ENCODE results near the gene TAGLN3. TPM values are rescaled to one million over a fixed set of nuclear protein-coding genes. Genes with fewer than 3 reads are reported as not detected.

TAGLN3 gene
- total and polyA plus RNA-seq, 2 donors (not counting 3 experiments of a cell fraction or from before 2014, with no cell fraction given), result not detected

DNA sequence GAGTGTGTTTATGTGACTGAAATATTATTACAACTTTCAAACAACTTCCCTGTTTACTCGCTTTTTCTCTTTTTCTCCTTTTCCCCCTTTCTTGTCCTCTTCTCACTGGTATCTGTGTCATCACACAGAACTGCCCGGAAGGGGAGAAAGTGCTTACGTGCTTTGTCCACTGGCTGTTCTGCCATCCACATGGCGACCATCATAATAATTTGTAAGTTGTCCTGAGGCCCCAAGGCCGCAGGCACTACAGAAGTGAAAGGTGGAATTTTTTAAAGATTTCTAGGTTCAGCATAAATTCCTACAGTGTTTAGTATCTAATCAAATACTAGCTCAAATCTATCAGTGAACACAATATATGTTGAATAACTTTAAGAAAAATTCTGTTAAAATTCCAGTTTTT, 46.6 kb upstream of the TAGLN3 start:
- Histone ChIP-seq H2AFZ (ENCODE audit: low read depth, low read length) (no peak overlapping the region), H3K4me1 (ENCODE audit: control insufficient read depth, extremely low read depth, insufficient read depth, low read length) (peaks cover 21% of the 10 kb centered on the region), H3K9ac (replicated peaks; ENCODE audit: extremely low read depth, insufficient read depth, low read length) (no peak overlapping the region), H3K4me2 (ENCODE audit: insufficient read depth, low read length) (no peak overlapping the region), H3K27me3 (ENCODE audit: control insufficient read depth in 2 of 2, insufficient read depth in 2 of 2, low read length in 2 of 2) (no peaks in the 10 kb centered on the region), H3K36me3 (ENCODE audit: control insufficient read depth in 2 of 2, extremely low read depth in 1 of 2, insufficient read depth in 2 of 2, low read length in 2 of 2) (peaks cover 7 to 15% of the 10 kb centered on the region in 2 experiments), H3K4me3 (replicated peaks in 1 of 3; ENCODE audit: insufficient read depth in 1 of 3, low read depth in 1 of 3, low read length in 3 of 3) (no peak overlapping the region), H3K27ac (ENCODE audit: insufficient read depth, low read depth, low read length) (no peak overlapping the region), H3K79me2 (ENCODE audit: control insufficient read depth, insufficient read depth, low read length) (no peaks in the 10 kb centered on the region), H3K9me1 (replicated peaks; ENCODE audit: control insufficient read depth, extremely low read depth, insufficient read depth, low read length) (no peaks in the 10 kb centered on the region), H3K9me3 (replicated peaks; ENCODE audit: control insufficient read depth, insufficient read depth, low read length) (no peaks in the 10 kb centered on the region), H4K20me1 (replicated peaks; ENCODE audit: control insufficient read depth, extremely low read depth, insufficient read depth, low read length) (no peaks in the 10 kb centered on the region)
- no peak for DNase-seq (ENCODE audit: low read depth, low spot score)
- ChIA-PET CTCF (interaction anchor here (1.2 to 4.7 kb wide), 4 partner anchors 9 to 57 kb away, joined by 3 to 20 read pairs (median 10); no protein-coding TSS in a partner anchor), POLR2A (no interaction called here)
- BruUV-seq (replicated peaks), result no TSS peak
- TF ChIP-seq JUN (IDR thresholded peaks at IDR 0.05; ENCODE audit: borderline replicate concordance, insufficient read depth, insufficient read length, low read depth), result no peak
- TF ChIP-seq POLR2AphosphoS5 (IDR thresholded peaks at IDR 0.05; ENCODE audit: insufficient read depth, low read depth, low read length), result no peak
- TF ChIP-seq FOS (IDR thresholded peaks at IDR 0.05; ENCODE audit: borderline replicate concordance, insufficient read depth, low read length), result no peak
- TF ChIP-seq, protein P1, sequence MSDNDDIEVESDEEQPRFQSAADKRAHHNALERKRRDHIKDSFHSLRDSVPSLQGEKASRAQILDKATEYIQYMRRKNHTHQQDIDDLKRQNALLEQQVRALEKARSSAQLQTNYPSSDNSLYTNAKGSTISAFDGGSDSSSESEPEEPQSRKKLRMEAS (IDR thresholded peaks at IDR 0.05; ENCODE audit: insufficient read depth, insufficient read length), result no peak
- TF ChIP-seq POLR2A (IDR thresholded peaks at IDR 0.05; ENCODE audit: low read depth, low read length), result no peak
- intact Hi-C loops (cut with micrococcal nuclease), result no loop called here
- no peak for FAIRE-seq
- dilution Hi-C loops (cut with MboI; ENCODE audit: extremely low pct_ligation_motif_present, low sequenced_read_pairs), result no loop called here

DNA sequence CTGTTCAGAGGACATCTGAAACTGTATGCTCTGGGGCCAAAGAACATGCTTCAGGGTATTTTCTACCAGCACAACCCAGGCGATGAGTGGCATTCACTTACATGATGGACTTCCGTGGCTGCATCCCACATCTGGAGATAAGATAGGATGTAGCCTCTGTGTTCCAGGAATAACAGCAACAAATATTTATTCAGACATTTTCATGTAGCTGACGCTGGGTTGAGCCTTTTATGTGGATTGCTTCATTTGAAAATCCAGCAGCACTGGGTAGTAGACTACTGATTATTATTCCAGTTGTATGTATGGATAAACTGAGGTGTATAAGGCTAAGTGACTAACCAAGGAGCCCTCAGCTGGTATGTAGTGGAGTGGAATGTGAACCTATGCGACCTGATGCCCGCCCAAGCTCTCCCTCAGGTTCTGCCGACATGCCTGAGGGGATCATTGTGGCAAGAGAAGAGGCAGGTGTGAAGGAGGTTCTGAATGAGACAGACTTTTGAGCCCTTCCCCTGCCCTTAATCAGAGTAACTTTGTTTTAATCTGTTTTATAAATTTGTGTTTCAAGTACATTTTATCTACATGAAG, 45.8 kb upstream of the TAGLN3 start:
- POLR2A ChIA-PET, result no interaction called here
- intact Hi-C loops (cut with micrococcal nuclease), result no loop called here
- dilution Hi-C loops (cut with MboI; ENCODE audit: extremely low pct_ligation_motif_present, low sequenced_read_pairs), result no loop called here

More for the DNA sequence above, 45.8 kb upstream of the TAGLN3 start:
- Histone ChIP-seq H3K9ac (replicated peaks; ENCODE audit: extremely low read depth, insufficient read depth, low read length) (no peak overlapping the region), H3K27ac (ENCODE audit: insufficient read depth, low read depth, low read length) (no peak overlapping the region), H3K9me3 (replicated peaks; ENCODE audit: control insufficient read depth, insufficient read depth, low read length) (no peaks in the 10 kb centered on the region), H3K9me1 (replicated peaks; ENCODE audit: control insufficient read depth, extremely low read depth, insufficient read depth, low read length) (no peaks in the 10 kb centered on the region), H3K27me3 (ENCODE audit: control insufficient read depth in 2 of 2, insufficient read depth in 2 of 2, low read length in 2 of 2) (no peaks in the 10 kb centered on the region), H3K4me3 (replicated peaks in 1 of 3; ENCODE audit: insufficient read depth in 1 of 3, low read depth in 1 of 3, low read length in 3 of 3) (no peak overlapping the region), H3K4me1 (ENCODE audit: control insufficient read depth, extremely low read depth, insufficient read depth, low read length) (peaks cover 23% of the 10 kb centered on the region), H3K79me2 (ENCODE audit: control insufficient read depth, insufficient read depth, low read length) (no peaks in the 10 kb centered on the region), H3K4me2 (ENCODE audit: insufficient read depth, low read length) (no peak overlapping the region), H4K20me1 (replicated peaks; ENCODE audit: control insufficient read depth, extremely low read depth, insufficient read depth, low read length) (no peaks in the 10 kb centered on the region), H2AFZ (ENCODE audit: low read depth, low read length) (no peak overlapping the region), H3K36me3 (ENCODE audit: control insufficient read depth in 2 of 2, extremely low read depth in 1 of 2, insufficient read depth in 2 of 2, low read length in 2 of 2) (peaks cover 7 to 15% of the 10 kb centered on the region in 2 experiments)
- no TSS peak for BruUV-seq (replicated peaks)
- FAIRE-seq, result no peak
- CTCF ChIA-PET, result interaction anchor here (4.7 kb wide), 1 partner anchor 14 kb away, joined by 20 read pairs; no protein-coding TSS in a partner anchor
- TF ChIP-seq, protein P1 (IDR thresholded peaks at IDR 0.05; ENCODE audit: insufficient read depth, insufficient read length), result no peak
- TF ChIP-seq MYC (IDR thresholded peaks at IDR 0.05; ENCODE audit: low read depth, low read length) (no peak), GATA2 (IDR thresholded peaks at IDR 0.05; ENCODE audit: insufficient read depth, insufficient read length, low read depth, low read length) (no peak), POLR2AphosphoS5 (IDR thresholded peaks at IDR 0.05; ENCODE audit: insufficient read depth, low read depth, low read length) (no peak), POLR2A (IDR thresholded peaks at IDR 0.05; ENCODE audit: low read depth, low read length) (no peak), JUN (IDR thresholded peaks at IDR 0.05; ENCODE audit: borderline replicate concordance, insufficient read depth, insufficient read length, low read depth) (no peak), FOS (IDR thresholded peaks at IDR 0.05; ENCODE audit: borderline replicate concordance, insufficient read depth, low read length) (no peak), EZH2 (IDR thresholded peaks at IDR 0.05; ENCODE audit: borderline replicate concordance, low read depth, low read length, severe bottlenecking) (no peak)
- TF ChIP-seq, protein P2, sequence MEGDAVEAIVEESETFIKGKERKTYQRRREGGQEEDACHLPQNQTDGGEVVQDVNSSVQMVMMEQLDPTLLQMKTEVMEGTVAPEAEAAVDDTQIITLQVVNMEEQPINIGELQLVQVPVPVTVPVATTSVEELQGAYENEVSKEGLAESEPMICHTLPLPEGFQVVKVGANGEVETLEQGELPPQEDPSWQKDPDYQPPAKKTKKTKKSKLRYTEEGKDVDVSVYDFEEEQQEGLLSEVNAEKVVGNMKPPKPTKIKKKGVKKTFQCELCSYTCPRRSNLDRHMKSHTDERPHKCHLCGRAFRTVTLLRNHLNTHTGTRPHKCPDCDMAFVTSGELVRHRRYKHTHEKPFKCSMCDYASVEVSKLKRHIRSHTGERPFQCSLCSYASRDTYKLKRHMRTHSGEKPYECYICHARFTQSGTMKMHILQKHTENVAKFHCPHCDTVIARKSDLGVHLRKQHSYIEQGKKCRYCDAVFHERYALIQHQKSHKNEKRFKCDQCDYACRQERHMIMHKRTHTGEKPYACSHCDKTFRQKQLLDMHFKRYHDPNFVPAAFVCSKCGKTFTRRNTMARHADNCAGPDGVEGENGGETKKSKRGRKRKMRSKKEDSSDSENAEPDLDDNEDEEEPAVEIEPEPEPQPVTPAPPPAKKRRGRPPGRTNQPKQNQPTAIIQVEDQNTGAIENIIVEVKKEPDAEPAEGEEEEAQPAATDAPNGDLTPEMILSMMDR (IDR thresholded peaks at IDR 0.05; ENCODE audit: extremely low read depth in 1 of 2, insufficient read depth in 1 of 2, low read depth in 1 of 2, low read length in 2 of 2), result no peak
- DNase-seq (ENCODE audit: low read depth, low spot score), result no peak

Measured in endothelial cell of umbilical vein (primary cell).